H1 (cell line): ENCODE data around the gene CACNA1A. TPM values are rescaled to one million over a fixed set of nuclear protein-coding genes. Genes with fewer than 3 reads are reported as not detected.

Experiments used
- CTCF ChIA-PET: fragments of 300-600 bp; sonication (Branson Sonifier 250); formaldehyde crosslinking; loops from one replicate; lab custom pipeline; 2021; ENCODE audit not compliant: partially characterized antibody; lab: Charles Lee
- POLR2A ChIA-PET: fragments of 300-600 bp; sonication (Branson Sonifier 250); formaldehyde crosslinking; loops from one replicate; lab custom pipeline; 2021; ENCODE audit warnings: inconsistent platforms; ENCODE audit not compliant: partially characterized antibody; lab: Charles Lee
- DNase-seq, 2 experiments: peaks; one replicate each; pipeline versions ENCODE4 v3.0.0 to v3.0.0-alpha.2; 2010 to 2022; ENCODE audit warnings: low spot score in 2 of 2, low read depth in 1 of 2, mixed read lengths in 1 of 2
- FAIRE-seq: peaks from 2 replicates; lab custom pipeline; 2011; peaks lifted over from hg19 to GRCh38; lab: Jason Lieb, UNC
- H2AFZ ChIP-seq: 2 replicates; pipeline ENCODE4 v1.8.1; 2012; ENCODE audit warnings: low read length, inconsistent platforms
- H2AK5ac ChIP-seq: 2 replicates; pipeline ENCODE4 v1.6.1; 2013; ENCODE audit warnings: low read depth, low read length
- H2BK120ac ChIP-seq: replicated peaks from 2 replicates; pipeline ENCODE3; 2013; ENCODE audit warnings: low read depth, low read length, inconsistent platforms
- H2BK12ac ChIP-seq: 2 replicates; pipeline ENCODE4 v1.6.1; 2013; ENCODE audit warnings: low read depth, low read length
- H2BK15ac ChIP-seq: 2 replicates; pipeline ENCODE4 v1.6.1; 2013; ENCODE audit warnings: low read length
- H2BK20ac ChIP-seq: 2 replicates; pipeline ENCODE4 v1.6.1; 2013; ENCODE audit warnings: low read length
- H2BK5ac ChIP-seq: 2 replicates; pipeline ENCODE4 v1.6.1; 2013; ENCODE audit warnings: low read depth, low read length
- H3K14ac ChIP-seq: 2 replicates; pipeline ENCODE4 v1.6.1; 2013; ENCODE audit warnings: inconsistent platforms; ENCODE audit not compliant: insufficient read length
- H3K18ac ChIP-seq: 2 replicates; pipeline ENCODE4 v1.6.1; 2013; ENCODE audit warnings: low read length; ENCODE audit errors: extremely low read depth
- H3K23ac ChIP-seq: 2 replicates; pipeline ENCODE4 v1.6.1; 2013; ENCODE audit warnings: inconsistent platforms; ENCODE audit not compliant: insufficient read length
- H3K23me2 ChIP-seq: 2 replicates; pipeline ENCODE4 v1.6.1; 2013; ENCODE audit warnings: low read depth, low read length
- H3K27ac ChIP-seq: 2 replicates; pipeline ENCODE4 v1.6.1; 2011; ENCODE audit warnings: low read depth, low read length, inconsistent platforms
- H3K27me3 ChIP-seq, 4 experiments: replicated peaks in 1 of 4; 1 replicate in 1 of 4; 2 replicates in 3 of 4; pipeline versions ENCODE4 v1.6.1 to v1.8.1; 2011 to 2013; ENCODE audit warnings: low read length in 3 of 4, mild to moderate bottlenecking in 3 of 4, inconsistent platforms in 2 of 4, mixed read lengths in 2 of 4, moderate library complexity in 1 of 4; ENCODE audit not compliant: control insufficient read depth in 3 of 4, insufficient read depth in 3 of 4; ENCODE audit errors: extremely low read depth in 1 of 4
- H3K36me3 ChIP-seq, 4 experiments: 2 replicates each; pipeline versions ENCODE4 v1.6.1 to v1.8.1; 2011 to 2013; ENCODE audit warnings: mild to moderate bottlenecking in 4 of 4, low read length in 3 of 4, moderate library complexity in 2 of 4, control low read depth in 1 of 4, inconsistent platforms in 1 of 4; ENCODE audit not compliant: insufficient read depth in 4 of 4, control insufficient read depth in 2 of 4
- H3K4ac ChIP-seq: replicated peaks from 2 replicates; pipeline ENCODE3; 2013; ENCODE audit warnings: low read length, low read depth, mixed read lengths, inconsistent platforms; ENCODE audit not compliant: insufficient read length
- H3K4me1 ChIP-seq, 4 experiments: replicated peaks in 1 of 4; 1 replicate in 1 of 4; 2 replicates in 3 of 4; pipeline versions ENCODE4 v1.6.1 to v1.8.1; 2011 to 2013; ENCODE audit warnings: low read length in 3 of 4, inconsistent platforms in 2 of 4, mixed read lengths in 1 of 4; ENCODE audit not compliant: insufficient read depth in 4 of 4, control insufficient read depth in 3 of 4
- H3K4me2 ChIP-seq, 2 experiments: 2 replicates each; pipeline versions ENCODE4 v1.6.1 to v1.8.1; 2011 to 2013; ENCODE audit warnings: low read depth in 2 of 2, low read length in 2 of 2, control low read depth in 1 of 2, inconsistent platforms in 1 of 2, mild to moderate bottlenecking in 1 of 2; ENCODE audit not compliant: insufficient read depth in 1 of 2
- H3K4me3 ChIP-seq, 4 experiments: fragments of 200-600, 300-600 bp in 1 of 4; sonication (generic), shearing (Covaris generic), sonication (Bioruptor Twin) in 1 of 4; 2 replicates each; pipeline versions ENCODE4 v1.5.1 to v1.8.1; 2011 to 2016; ENCODE audit warnings: low read length in 4 of 4, low read depth in 3 of 4, control low read depth in 2 of 4, inconsistent platforms in 2 of 4, mild to moderate bottlenecking in 2 of 4, mixed read lengths in 1 of 4, moderate library complexity in 1 of 4; ENCODE audit not compliant: insufficient read depth in 2 of 4; ENCODE audit errors: extremely low read depth in 1 of 4
- H3K56ac ChIP-seq: replicated peaks from 2 replicates; pipeline ENCODE3; 2013; ENCODE audit warnings: low read depth, mild to moderate bottlenecking, mixed read lengths, low read length, inconsistent platforms; ENCODE audit not compliant: insufficient read length
- H3K79me1 ChIP-seq: 2 replicates; pipeline ENCODE4 v1.6.1; 2013; ENCODE audit warnings: low read depth, low read length, control low read depth
- H3K79me2 ChIP-seq, 2 experiments: 2 replicates each; pipeline versions ENCODE4 v1.6.1 to v1.8.1; 2012 to 2013; ENCODE audit warnings: low read length in 2 of 2, mild to moderate bottlenecking in 2 of 2, inconsistent platforms in 1 of 2; ENCODE audit not compliant: insufficient read depth in 2 of 2, control insufficient read depth in 1 of 2
- H3K9ac ChIP-seq, 4 experiments: replicated peaks in 1 of 4; 1 replicate in 1 of 4; 2 replicates in 3 of 4; pipeline versions ENCODE4 v1.6.1 to v1.8.1; 2011 to 2013; ENCODE audit warnings: low read depth in 3 of 4, low read length in 3 of 4, control low read depth in 2 of 4, mild to moderate bottlenecking in 2 of 4, moderate library complexity in 2 of 4, inconsistent platforms in 1 of 4; ENCODE audit errors: extremely low read depth in 1 of 4
- H3K9me3 ChIP-seq, 2 experiments: 2 replicates each; pipeline versions ENCODE4 v1.6.1 to v1.8.1; 2012 to 2013; ENCODE audit warnings: mild to moderate bottlenecking in 2 of 2, moderate library complexity in 2 of 2, control low read depth in 1 of 2, inconsistent platforms in 1 of 2, low read depth in 1 of 2, low read length in 1 of 2, mixed read lengths in 1 of 2; ENCODE audit not compliant: insufficient read depth in 2 of 2
- H4K20me1 ChIP-seq, 2 experiments: replicated peaks in 1 of 2; 2 replicates each; pipeline versions ENCODE3 to v1.8.1; 2011 to 2013; ENCODE audit warnings: inconsistent platforms in 2 of 2, low read length in 2 of 2, mild to moderate bottlenecking in 1 of 2; ENCODE audit not compliant: insufficient read depth in 2 of 2, control insufficient read depth in 1 of 2
- H4K5ac ChIP-seq: 2 replicates; pipeline ENCODE4 v1.6.1; 2013; ENCODE audit warnings: low read length, low read depth, mixed read lengths, inconsistent platforms; ENCODE audit not compliant: insufficient read length
- H4K8ac ChIP-seq: 2 replicates; pipeline ENCODE4 v1.8.0; 2013; ENCODE audit warnings: mild to moderate bottlenecking, moderate library complexity, low read length, inconsistent platforms; ENCODE audit not compliant: insufficient read depth; ENCODE audit errors: extremely low read depth
- H4K91ac ChIP-seq: replicated peaks from 2 replicates; pipeline ENCODE3; 2013; ENCODE audit warnings: low read length, mixed read lengths, inconsistent platforms; ENCODE audit not compliant: insufficient read length
- JUN ChIP-seq: IDR thresholded peaks from 2 replicates; pipeline ENCODE4 v1.6.1; 2011; ENCODE audit warnings: low read depth, mild to moderate bottlenecking, improper control_type of control experiment, low read length
- POU5F1 ChIP-seq: IDR thresholded peaks from 2 replicates; pipeline ENCODE4 v1.6.1; 2011; ENCODE audit warnings: low read depth, mild to moderate bottlenecking, low read length, moderate library complexity
- SIN3A ChIP-seq, 2 experiments: IDR thresholded peaks in 1 of 2; conservative IDR thresholded peaks in 1 of 2; 2 replicates each; pipeline ENCODE4 v1.6.1; 2011 to 2012; ENCODE audit warnings: low read length in 2 of 2, improper control_type of control experiment in 1 of 2, low read depth in 1 of 2, mild to moderate bottlenecking in 1 of 2
- WGBS, 2 experiments: shearing (Covaris generic) in 1 of 2; methylation state at CpG; one replicate each; pipeline versions ENCODE4 v1.1.6 to v1.1.7; 2013 to 2015; ENCODE audit warnings: low lambda C conversion rate in 2 of 2, mixed read lengths in 2 of 2, inconsistent platforms in 1 of 2, low coverage in 1 of 2, missing lambda C conversion rate in 1 of 2; ENCODE audit not compliant: insufficient replicate concordance in 2 of 2, insufficient coverage in 1 of 2, insufficient read length in 1 of 2; ENCODE audit errors: extremely low coverage in 1 of 2, missing lambda C conversion rate in 1 of 2; 5-methylcytosine and 5-hydroxymethylcytosine counted together
- polyA plus RNA-seq, 7 experiments: library from polyadenylated mRNA; depleted of rRNA in 3 of 7; stranded (reverse) in 5 of 7; unstranded in 2 of 7; fragments of >200 nt in 5 of 7; fragments of 200-250 nt in 2 of 7; gene quantifications; 1 replicate in 5 of 7; 2 replicates in 1 of 7; 4 replicates in 1 of 7; pipeline versions ENCODE4 v1.2.1 to v1.2.3, GENCODE V29; 2011 to 2013; ENCODE audit warnings: missing spikeins in 2 of 7, mixed read lengths in 2 of 7
- total RNA-seq: library from RNA; stranded (reverse); fragmentation: NEBNext Ultra II Directional; extraction: Animal tissue kit (Norgen Biotek cat#: 25700); gene quantifications from 2 replicates; pipeline ENCODE4 v1.2.1, GENCODE V29; 2021
- TF ChIP-seq, protein P1 (sequence below): IDR thresholded peaks from 2 replicates; pipeline ENCODE4 v1.6.1; 2011; ENCODE audit warnings: low read depth, mild to moderate bottlenecking, low read length; ENCODE audit not compliant: insufficient read depth

Gene CACNA1A
- total and polyA plus RNA-seq, 2 of the 8 experiments (the other 6 are each of a cell fraction or from before 2014, with no cell fraction given): 10.7 to 25.3 TPM

DNA sequence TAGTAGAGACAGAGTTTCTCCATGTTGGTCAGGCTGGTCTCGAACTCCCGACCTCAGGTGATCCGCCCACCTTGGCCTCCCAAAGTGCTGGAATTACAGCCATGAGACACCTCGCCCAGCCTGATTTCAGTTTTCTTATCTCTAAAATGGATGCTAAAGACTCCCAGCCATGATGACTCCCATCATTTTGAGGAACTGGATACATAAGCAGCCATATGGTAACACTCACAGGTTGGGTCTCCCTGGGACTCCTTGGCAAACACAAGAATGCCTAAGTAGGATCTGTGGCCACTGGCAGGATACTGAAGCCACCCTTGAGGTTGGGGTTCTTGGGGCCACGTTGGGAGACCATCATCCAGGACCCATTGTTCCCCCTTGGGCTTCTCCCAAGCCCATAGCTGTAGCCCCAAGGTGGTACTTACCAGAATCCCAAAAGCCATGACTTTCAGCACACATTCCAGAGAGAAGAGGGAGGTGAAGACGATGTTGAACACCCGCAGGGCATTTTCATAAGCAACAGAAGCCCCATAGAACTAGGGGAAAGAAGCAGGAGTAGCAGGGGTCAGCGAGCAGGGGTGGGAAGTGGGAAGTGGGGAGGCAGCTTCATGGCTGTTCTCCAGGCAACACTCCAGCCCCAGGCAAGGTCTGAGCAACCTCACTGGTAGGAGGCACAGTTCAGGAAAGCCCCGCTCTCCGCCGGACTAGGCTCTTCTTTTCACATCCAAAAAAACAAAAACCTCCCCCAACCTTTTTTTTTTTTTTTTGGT is 253.5 kb downstream of the CACNA1A start:
- ChIA-PET CTCF (interaction anchor here (0.6 to 1.1 kb wide), 3 partner anchors 10 to 57 kb away, joined by 3 to 4 read pairs (median 4); no protein-coding TSS in a partner anchor), POLR2A (interaction anchor here (1.1 to 1.8 kb wide), 2 partner anchors 67 to 89 kb away, joined by 3 to 5 read pairs; no protein-coding TSS in a partner anchor)
- no peak overlapping the region for H2BK20ac ChIP-seq
- peaks cover 2 to 10% (median 5%) of the 10 kb centered on the region in 4 experiments; a peak in 7 of 8 replicates for H3K36me3 ChIP-seq
- H3K9ac ChIP-seq: no peak overlapping the region
- H3K4me3 ChIP-seq: no peak overlapping the region
- H4K20me1 ChIP-seq: no peaks in the 10 kb centered on the region
- H2BK5ac ChIP-seq: no peak overlapping the region
- H3K18ac ChIP-seq: no peak overlapping the region
- H4K91ac ChIP-seq: no peak overlapping the region
- H3K4ac ChIP-seq: no peak overlapping the region
- H3K56ac ChIP-seq: no peak overlapping the region
- H3K23ac ChIP-seq: no peak overlapping the region
- no peak overlapping the region for H4K5ac ChIP-seq
- DNase-seq (no peak), FAIRE-seq (no peak)
- no peak overlapping the region for H2BK15ac ChIP-seq
- H3K79me1 ChIP-seq: no peaks in the 10 kb centered on the region
- TF ChIP-seq POU5F1 (no peak), JUN (no peak), SIN3A (conservative IDR thresholded peaks at IDR 0.05 in 1 of 2, IDR thresholded peaks at IDR 0.05 in 1 of 2; ENCODE audit: low read depth in 1 of 2, low read length in 2 of 2) (no peak)
- TF ChIP-seq, protein P1, sequence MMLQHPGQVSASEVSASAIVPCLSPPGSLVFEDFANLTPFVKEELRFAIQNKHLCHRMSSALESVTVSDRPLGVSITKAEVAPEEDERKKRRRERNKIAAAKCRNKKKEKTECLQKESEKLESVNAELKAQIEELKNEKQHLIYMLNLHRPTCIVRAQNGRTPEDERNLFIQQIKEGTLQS: no peak
- no peak overlapping the region for H2BK120ac ChIP-seq
- H2AFZ ChIP-seq: no peak overlapping the region
- WGBS, 2 experiments: 80% methylated on average over 10 of the region's 11 CpGs; no CpG with 5 or more reads in 1 of the 2 experiments
- peaks cover 0 to 3% (median 2%) of the 10 kb centered on the region in 4 experiments; a peak in 1 of 7 replicates for H3K4me1 ChIP-seq
- no peaks in the 10 kb centered on the region for H3K79me2 ChIP-seq
- H3K23me2 ChIP-seq: no peaks in the 10 kb centered on the region
- no peak overlapping the region for H3K14ac ChIP-seq
- H2AK5ac ChIP-seq: no peak overlapping the region
- H3K27me3 ChIP-seq: no peaks in the 10 kb centered on the region
- H3K4me2 ChIP-seq: no peak overlapping the region
- H3K9me3 ChIP-seq: peaks cover 4 to 7% of the 10 kb centered on the region in 2 experiments; a peak in 2 of 4 replicates
- H2BK12ac ChIP-seq: no peak overlapping the region
- H4K8ac ChIP-seq: no peak overlapping the region
- no peak overlapping the region for H3K27ac ChIP-seq
